Suprapubic skin (tissue), 4 donors: ENCODE results near the gene BIN1. TPM values are rescaled to one million over a fixed set of nuclear protein-coding genes. Genes with fewer than 3 reads are reported as not detected.

ENCODE experiments used
- DNase-seq, 2 donors: peaks; one replicate each; pipeline ENCODE4 v3.0.0-alpha.2; 2019; ENCODE audit warnings: low spot score in 2 of 2
- H3K27ac ChIP-seq: fragments of 200-600 bp; sonication (generic); one replicate; pipeline ENCODE4 v1.5.1; 2019
- H3K27me3 ChIP-seq: fragments of 200-600 bp; sonication (generic); one replicate; pipeline ENCODE4 v1.5.1; 2019
- H3K36me3 ChIP-seq: fragments of 200-600 bp; sonication (generic); one replicate; pipeline ENCODE4 v1.5.1; 2019
- H3K4me1 ChIP-seq: fragments of 200-600 bp; sonication (generic); one replicate; pipeline ENCODE4 v1.5.1; 2019
- H3K4me3 ChIP-seq: fragments of 200-600 bp; sonication (generic); one replicate; pipeline ENCODE4 v1.5.1; 2019; ENCODE audit warnings: mild to moderate bottlenecking
- H3K9me3 ChIP-seq: fragments of 200-600 bp; sonication (generic); one replicate; pipeline ENCODE4 v1.5.1; 2019
- EP300 ChIP-seq: sonication (generic); formaldehyde crosslinking; IDR thresholded peaks from one replicate; pipeline ENCODE4 v1.6.1; 2017; ENCODE audit warnings: antibody characterized with exemption
- POLR2A ChIP-seq, 2 donors: fragments of 450-650 bp; IDR thresholded peaks; one replicate each; pipeline ENCODE4 v1.6.1; 2017; ENCODE audit warnings: antibody characterized with exemption in 2 of 2, mild to moderate bottlenecking in 2 of 2, moderate library complexity in 2 of 2
- POLR2AphosphoS5 ChIP-seq, 3 donors: sonication (generic); formaldehyde crosslinking; IDR thresholded peaks; one replicate each; pipeline ENCODE4 v1.6.1; 2017; ENCODE audit warnings: antibody characterized with exemption in 3 of 3
- WGBS: methylation state at CpG from one replicate; pipeline ENCODE4 v1.1.5; 2018; 5-methylcytosine and 5-hydroxymethylcytosine counted together
- total RNA-seq, 4 donors: library from RNA; depleted of rRNA; stranded (reverse); fragments of >200 nt; gene quantifications; one replicate each; pipeline ENCODE4 v1.1.0, GENCODE V29; 2016
- TF ChIP-seq, protein P1 (sequence below), 2 donors: fragments of 200-600 bp in 1 of 2; fragments of 450-650 bp in 1 of 2; sonication (generic) in 1 of 2; IDR thresholded peaks; one replicate each; pipeline ENCODE4 v1.5.1; 2016 to 2019; ENCODE audit warnings: antibody characterized with exemption in 2 of 2, mild to moderate bottlenecking in 1 of 2, moderate library complexity in 1 of 2

Gene BIN1
- total RNA-seq, 4 donors from 2014 or later: 5.6 to 13.3 (median 8.8) TPM

DNA sequence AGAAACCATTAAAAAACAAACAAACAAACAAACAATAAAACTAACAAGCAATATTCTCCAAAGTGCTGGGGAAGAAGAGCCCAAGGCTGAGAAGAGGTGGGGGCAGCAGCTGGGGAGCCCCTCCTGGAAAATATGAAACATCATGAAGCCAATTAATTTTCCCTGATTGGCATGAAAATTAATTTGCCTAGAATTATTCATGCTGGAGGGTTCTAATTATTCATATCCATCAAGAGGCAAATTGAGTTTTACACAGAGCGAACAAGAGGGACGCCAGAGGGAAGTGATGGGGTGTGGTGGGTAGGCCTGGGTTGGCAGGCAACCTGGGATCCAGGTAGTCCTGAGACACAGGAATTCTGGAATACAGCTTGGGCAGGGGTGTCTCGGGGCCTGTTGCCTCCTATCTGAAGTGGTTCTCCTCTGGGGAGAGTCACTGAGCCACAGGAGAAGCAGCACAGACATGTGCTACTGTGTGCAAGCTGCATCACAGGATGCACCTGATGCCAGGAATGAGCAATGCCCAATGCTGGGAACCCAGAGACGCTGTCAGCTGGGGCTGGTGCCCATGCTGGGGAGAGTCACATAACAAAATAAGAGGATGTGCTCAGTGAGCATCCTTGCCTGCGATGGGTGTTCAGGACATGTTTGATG is 107.7 kb downstream of the BIN1 start:
- Histone ChIP-seq H3K36me3 (no peaks in the 10 kb centered on the region), H3K4me3 (no peak overlapping the region), H3K27ac (no peak overlapping the region), H3K4me1 (no peaks in the 10 kb centered on the region), H3K9me3 (no peaks in the 10 kb centered on the region), H3K27me3 (no peaks in the 10 kb centered on the region)
- TF ChIP-seq, protein P1, sequence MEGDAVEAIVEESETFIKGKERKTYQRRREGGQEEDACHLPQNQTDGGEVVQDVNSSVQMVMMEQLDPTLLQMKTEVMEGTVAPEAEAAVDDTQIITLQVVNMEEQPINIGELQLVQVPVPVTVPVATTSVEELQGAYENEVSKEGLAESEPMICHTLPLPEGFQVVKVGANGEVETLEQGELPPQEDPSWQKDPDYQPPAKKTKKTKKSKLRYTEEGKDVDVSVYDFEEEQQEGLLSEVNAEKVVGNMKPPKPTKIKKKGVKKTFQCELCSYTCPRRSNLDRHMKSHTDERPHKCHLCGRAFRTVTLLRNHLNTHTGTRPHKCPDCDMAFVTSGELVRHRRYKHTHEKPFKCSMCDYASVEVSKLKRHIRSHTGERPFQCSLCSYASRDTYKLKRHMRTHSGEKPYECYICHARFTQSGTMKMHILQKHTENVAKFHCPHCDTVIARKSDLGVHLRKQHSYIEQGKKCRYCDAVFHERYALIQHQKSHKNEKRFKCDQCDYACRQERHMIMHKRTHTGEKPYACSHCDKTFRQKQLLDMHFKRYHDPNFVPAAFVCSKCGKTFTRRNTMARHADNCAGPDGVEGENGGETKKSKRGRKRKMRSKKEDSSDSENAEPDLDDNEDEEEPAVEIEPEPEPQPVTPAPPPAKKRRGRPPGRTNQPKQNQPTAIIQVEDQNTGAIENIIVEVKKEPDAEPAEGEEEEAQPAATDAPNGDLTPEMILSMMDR (IDR thresholded peaks at IDR 0.05): no peak
- TF ChIP-seq POLR2A (IDR thresholded peaks at IDR 0.05) (no peak), POLR2AphosphoS5 (IDR thresholded peaks at IDR 0.05) (no peak), EP300 (no peak)
- WGBS: 58% methylated on average over 5 of the region's 5 CpGs
- no peak for DNase-seq

DNA sequence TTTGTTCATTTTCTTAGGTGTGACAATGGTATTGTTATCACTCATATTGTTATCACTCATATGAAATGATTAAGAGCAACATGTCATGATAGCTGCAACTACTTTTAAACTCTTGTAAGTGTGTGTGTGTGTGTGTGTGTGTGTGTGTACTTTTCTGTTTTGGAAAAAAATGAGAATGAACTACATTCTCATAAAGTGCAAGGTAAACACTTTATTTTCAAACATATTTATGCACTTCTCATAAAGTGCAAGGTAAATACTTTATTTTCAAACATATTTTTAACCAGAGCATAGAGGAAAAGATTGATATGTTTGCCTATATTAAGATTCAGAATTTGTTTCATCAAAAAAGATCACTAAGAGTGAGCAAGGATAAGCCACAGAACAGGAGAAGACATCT is 108.5 kb downstream of the BIN1 start:
- no peak overlapping the region for H3K4me3 ChIP-seq
- no peak for DNase-seq
- no peaks in the 10 kb centered on the region for H3K9me3 ChIP-seq
- no peaks in the 10 kb centered on the region for H3K36me3 ChIP-seq
- no peak overlapping the region for H3K27ac ChIP-seq
- H3K4me1 ChIP-seq: no peaks in the 10 kb centered on the region
- no peak for TF ChIP-seq EP300
- TF ChIP-seq, protein P1 (IDR thresholded peaks at IDR 0.05): no peak
- no peak for TF ChIP-seq POLR2AphosphoS5 (IDR thresholded peaks at IDR 0.05)
- TF ChIP-seq POLR2A (IDR thresholded peaks at IDR 0.05): no peak
- no peaks in the 10 kb centered on the region for H3K27me3 ChIP-seq

Other genes with a start within 250 kb of the BIN1 start
- not detected for gene TEX51, start 208.3 kb downstream of the BIN1 start, total RNA-seq
- 10 to 100 TPM in 1 of 4 donors, 1 to 10 TPM in 3; 1.8 to 12.7 (median 2.9) TPM for gene CYP27C1, start 113.1 kb upstream of the BIN1 start, total RNA-seq
- gene ERCC3, start 187.0 kb upstream of the BIN1 start, total RNA-seq: 100 to 1,000 TPM in 1 of 4 donors, 10 to 100 TPM in 3; 35.5 to 103 (median 39.1) TPM